ENCODE results near the gene AFAP1L1.

AFAP1L1 gene

GRCh38 chr5:149242339-149242738 is 29.3 kb upstream of the AFAP1L1 start:
- H3K4me1 Mint-ChIP-seq = peaks cover 6% of the 10 kb centered on the region
- DNase-seq = no peak
- H3K27ac Mint-ChIP-seq = no peak overlapping the region
- no peak overlapping the region for H3K4me3 Mint-ChIP-seq
- peaks cover 67% of the 10 kb centered on the region for H3K27me3 Mint-ChIP-seq (ENCODE audit: low read depth, poor library complexity)
- no peaks in the 10 kb centered on the region for H3K9me3 Mint-ChIP-seq
- H3K36me3 Mint-ChIP-seq (ENCODE audit: low read depth) = no peaks in the 10 kb centered on the region
- no peak for TF ChIP-seq CTCF (IDR thresholded peaks at IDR 0.05)

- no peaks in the 10 kb centered on the region for H3K36me3 Mint-ChIP-seq (ENCODE audit: low read depth)
- DNase-seq = no peak
- H3K4me3 Mint-ChIP-seq = no peak overlapping the region
- TF ChIP-seq CTCF (IDR thresholded peaks at IDR 0.05) = no peak
- H3K9me3 Mint-ChIP-seq = no peaks in the 10 kb centered on the region
- H3K27ac Mint-ChIP-seq = no peak overlapping the region
- H3K4me1 Mint-ChIP-seq = no peaks in the 10 kb centered on the region
- H3K27me3 Mint-ChIP-seq (ENCODE audit: low read depth, poor library complexity) = peaks cover 71% of the 10 kb centered on the region
Measured at GRCh38 chr5:149246906-149247305, 24.8 kb upstream of the AFAP1L1 start.

DNA sequence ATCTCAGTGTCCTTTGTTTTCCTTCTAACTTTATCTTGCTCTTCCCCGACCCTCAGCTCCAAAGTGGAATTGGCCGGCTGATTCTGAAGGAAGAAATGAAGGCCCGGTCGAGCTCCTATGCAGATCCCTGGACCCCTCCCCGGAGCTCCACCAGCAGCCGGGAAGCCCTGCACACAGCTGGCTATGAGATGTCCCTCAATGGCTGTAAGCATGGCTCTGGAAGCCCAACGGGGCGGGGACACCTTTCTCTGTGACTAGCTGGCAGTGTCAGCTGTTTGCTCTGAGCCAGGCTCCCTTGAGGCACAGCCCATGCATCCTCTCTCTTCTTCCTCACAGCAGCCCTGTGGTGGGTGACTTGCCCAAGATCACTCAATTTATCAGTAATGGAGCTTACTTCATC is 23.9 kb upstream of the AFAP1L1 start:
- no peaks in the 10 kb centered on the region for H3K4me1 Mint-ChIP-seq
- H3K27ac Mint-ChIP-seq = no peak overlapping the region
- no peaks in the 10 kb centered on the region for H3K9me3 Mint-ChIP-seq
- H3K4me3 Mint-ChIP-seq = no peak overlapping the region
- H3K36me3 Mint-ChIP-seq (ENCODE audit: low read depth) = no peaks in the 10 kb centered on the region
- peaks cover 65% of the 10 kb centered on the region for H3K27me3 Mint-ChIP-seq (ENCODE audit: low read depth, poor library complexity)
- DNase-seq = no peak
- no peak for TF ChIP-seq CTCF (IDR thresholded peaks at IDR 0.05)

- Mint-ChIP-seq H3K9me3 (no peaks in the 10 kb centered on the region), H3K36me3 (ENCODE audit: low read depth) (no peaks in the 10 kb centered on the region), H3K27ac (no peak overlapping the region), H3K27me3 (ENCODE audit: low read depth, poor library complexity) (peaks cover 46% of the 10 kb centered on the region), H3K4me1 (no peaks in the 10 kb centered on the region), H3K4me3 (no peak overlapping the region)
- DNase-seq = no peak
- TF ChIP-seq CTCF (IDR thresholded peaks at IDR 0.05) = no peak
Measured at GRCh38 chr5:149251546-149251945, 20.1 kb upstream of the AFAP1L1 start.

- DNase-seq = peak; percentile 66
- TF ChIP-seq CTCF (IDR thresholded peaks at IDR 0.05) = no peak
- Mint-ChIP-seq H3K9me3 (no peaks in the 10 kb centered on the region), H3K4me3 (no peak overlapping the region), H3K4me1 (no peaks in the 10 kb centered on the region), H3K36me3 (ENCODE audit: low read depth) (no peaks in the 10 kb centered on the region), H3K27ac (no peak overlapping the region), H3K27me3 (ENCODE audit: low read depth, poor library complexity) (peaks cover 41% of the 10 kb centered on the region)
Measured at GRCh38 chr5:149254506-149254905, 17.2 kb upstream of the AFAP1L1 start.

DNA sequence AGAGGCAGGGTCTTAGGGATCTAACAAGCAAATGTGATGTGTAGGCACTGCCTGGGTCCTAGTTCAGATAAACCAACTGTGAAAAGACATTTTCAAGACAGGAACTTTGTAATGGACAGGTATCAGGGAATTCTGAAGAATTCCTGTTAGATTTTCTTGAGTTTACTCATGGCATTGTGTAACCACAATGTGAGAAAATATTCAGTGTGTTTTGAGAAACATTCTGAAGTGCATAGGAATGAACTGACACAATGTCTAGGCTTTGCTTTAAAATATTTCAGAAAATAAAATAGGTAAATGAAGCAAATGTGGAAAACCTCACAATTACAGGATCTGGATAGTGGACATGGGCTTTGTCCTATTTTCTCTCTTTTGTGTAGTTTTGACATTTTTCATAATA is 15.2 kb upstream of the AFAP1L1 start:
- H3K36me3 Mint-ChIP-seq (ENCODE audit: low read depth) = no peaks in the 10 kb centered on the region
- no peaks in the 10 kb centered on the region for H3K9me3 Mint-ChIP-seq
- no peak for DNase-seq
- H3K4me1 Mint-ChIP-seq = no peaks in the 10 kb centered on the region
- TF ChIP-seq CTCF (IDR thresholded peaks at IDR 0.05) = no peak
- H3K4me3 Mint-ChIP-seq = no peak overlapping the region
- peaks cover 44% of the 10 kb centered on the region for H3K27me3 Mint-ChIP-seq (ENCODE audit: low read depth, poor library complexity)
- no peak overlapping the region for H3K27ac Mint-ChIP-seq

Measured in nephron progenitor cell (in vitro differentiated cells).